ENCODE results near the gene RASSF4. TPM values are rescaled to one million over a fixed set of nuclear protein-coding genes. Genes with fewer than 3 reads are reported as not detected.

The RASSF4 gene
- total RNA-seq, 3 donors from 2014 or later: 20.0 to 50.6 (median 32.3) TPM

GRCh38 chr10:44954962-44955361 lies 4.6 kb upstream of the RASSF4 start:
- Histone ChIP-seq H3K4me3 (no peak overlapping the region), H3K9me3 (no peaks in the 10 kb centered on the region), H3K4me1 (ENCODE audit: low read depth) (peaks cover 12% of the 10 kb centered on the region), H3K36me3 (ENCODE audit: low read depth) (no peaks in the 10 kb centered on the region)
- intact Hi-C loops (cut with DNase I, micrococcal nuclease): no loop called here
- no peak for TF ChIP-seq CTCF (IDR thresholded peaks at IDR 0.05)
- ATAC-seq: no peak
- no peak for DNase-seq

GRCh38 chr10:44955413-44956070 lies 4.1 kb upstream of the RASSF4 start:
- Histone ChIP-seq H3K4me1 (ENCODE audit: low read depth) (peaks cover 18% of the 10 kb centered on the region), H3K9me3 (no peaks in the 10 kb centered on the region), H3K4me3 (no peak overlapping the region), H3K36me3 (ENCODE audit: low read depth) (no peaks in the 10 kb centered on the region)
- DNase-seq (no peak), ATAC-seq (no peak)
- TF ChIP-seq CTCF (IDR thresholded peaks at IDR 0.05): no peak
- intact Hi-C loops (cut with DNase I, micrococcal nuclease): no loop called here

GRCh38 chr10:44956226-44956625 lies 3.4 kb upstream of the RASSF4 start:
- H3K4me1 ChIP-seq (ENCODE audit: low read depth): peaks cover 24% of the 10 kb centered on the region
- intact Hi-C loops (cut with DNase I, micrococcal nuclease): no loop called here
- no peak for ATAC-seq
- H3K9me3 ChIP-seq: no peaks in the 10 kb centered on the region
- no peak overlapping the region for H3K4me3 ChIP-seq
- TF ChIP-seq CTCF (IDR thresholded peaks at IDR 0.05): no peak
- no peak for DNase-seq
- no peaks in the 10 kb centered on the region for H3K36me3 ChIP-seq (ENCODE audit: low read depth)

GRCh38 chr10:44956717-44957706 lies 2.6 kb upstream of the RASSF4 start:
- Histone ChIP-seq H3K36me3 (ENCODE audit: low read depth) (no peaks in the 10 kb centered on the region), H3K4me1 (ENCODE audit: low read depth) (peaks cover 24% of the 10 kb centered on the region), H3K9me3 (no peaks in the 10 kb centered on the region), H3K4me3 (no peak overlapping the region)
- no peak for TF ChIP-seq CTCF (IDR thresholded peaks at IDR 0.05)
- intact Hi-C loops (cut with DNase I, micrococcal nuclease): no loop called here
- ATAC-seq (no peak), DNase-seq (no peak)

- no peak overlapping the region for H3K4me3 ChIP-seq
- intact Hi-C loops (cut with DNase I, micrococcal nuclease): no loop called here
- no peaks in the 10 kb centered on the region for H3K36me3 ChIP-seq (ENCODE audit: low read depth)
- ATAC-seq (no peak), DNase-seq (no peak)
- peaks cover 24% of the 10 kb centered on the region for H3K4me1 ChIP-seq (ENCODE audit: low read depth)
- H3K9me3 ChIP-seq: no peaks in the 10 kb centered on the region
- TF ChIP-seq CTCF (IDR thresholded peaks at IDR 0.05): no peak
These were observed 1.3 kb upstream of the RASSF4 start for GRCh38 chr10:44958196-44958897.

All from mucosa of descending colon (tissue), 3 donors.